GM23248 (cell line): Measurements from ENCODE around the gene BMPR2. TPM values are rescaled to one million over a fixed set of nuclear protein-coding genes. Genes with fewer than 3 reads are reported as not detected.
A peak's percentile ranks its signal among the peaks of the same experiment; 100 is the strongest.
"Not testable (repeated sequence)": the region's sequence is repeated elsewhere in the genome, so short reads cannot be mapped to it uniquely, and the experiment has no call there.

Experiments used
- DNase-seq: peaks from one replicate; pipeline ENCODE4 v3.0.0-alpha.2; 2015
- H2AFZ ChIP-seq: fragments of 200-600 bp; sonication (generic); 2 replicates; pipeline ENCODE4 v1.6.1; 2016; ENCODE audit warnings: antibody characterized with exemption
- H3F3A ChIP-seq: fragments of 200-600 bp; sonication (generic); 2 replicates; pipeline ENCODE4 v1.6.1; 2016; ENCODE audit warnings: mild to moderate bottlenecking, antibody characterized with exemption, mixed run types; ENCODE audit not compliant: insufficient read depth
- H3K27ac ChIP-seq: fragments of 200-600 bp; sonication (generic); 2 replicates; pipeline ENCODE4 v1.5.1; 2016; ENCODE audit warnings: mild to moderate bottlenecking
- H3K27me3 ChIP-seq: fragments of 200-600 bp; sonication (generic); replicated peaks from 2 replicates; pipeline ENCODE4 v1.6.1; 2016; ENCODE audit warnings: mild to moderate bottlenecking; ENCODE audit not compliant: insufficient read depth
- H3K36me3 ChIP-seq: fragments of 200-600 bp; sonication (generic); 2 replicates; pipeline ENCODE4 v1.6.1; 2016; ENCODE audit warnings: low read depth, mild to moderate bottlenecking
- H3K4me1 ChIP-seq: fragments of 200-600 bp; sonication (generic); 2 replicates; pipeline ENCODE4 v1.6.1; 2016; ENCODE audit warnings: mild to moderate bottlenecking; ENCODE audit not compliant: insufficient read depth
- H3K4me2 ChIP-seq: fragments of 200-600 bp; sonication (generic); one replicate; pipeline ENCODE4 v1.6.1; 2016; ENCODE audit warnings: mild to moderate bottlenecking; ENCODE audit not compliant: unreplicated experiment
- H3K4me3 ChIP-seq: fragments of 200-600 bp; sonication (generic); 2 replicates; pipeline ENCODE4 v1.5.1; 2016; ENCODE audit warnings: mild to moderate bottlenecking
- H3K79me2 ChIP-seq: fragments of 200-600 bp; sonication (generic); 2 replicates; pipeline ENCODE4 v1.6.1; 2016; ENCODE audit warnings: mild to moderate bottlenecking; ENCODE audit not compliant: insufficient read depth
- H3K9ac ChIP-seq: fragments of 200-600 bp; sonication (generic); 2 replicates; pipeline ENCODE4 v1.6.1; 2016; ENCODE audit warnings: mild to moderate bottlenecking
- H3K9me2 ChIP-seq: fragments of 200-600 bp; sonication (generic); 2 replicates; pipeline ENCODE4 v1.6.1; 2016; ENCODE audit warnings: mixed run types, mild to moderate bottlenecking, moderate library complexity; ENCODE audit not compliant: insufficient read depth
- H3K9me3 ChIP-seq: fragments of 200-600 bp; sonication (generic); one replicate; pipeline ENCODE4 v1.6.1; 2017; ENCODE audit warnings: low read depth
- H4K20me1 ChIP-seq: fragments of 200-600 bp; sonication (generic); 2 replicates; pipeline ENCODE4 v1.6.0; 2016; ENCODE audit not compliant: insufficient read depth
- EZH2 ChIP-seq: fragments of 200-600 bp; sonication (generic); IDR thresholded peaks from 2 replicates; pipeline ENCODE4 v1.6.1; 2018; ENCODE audit warnings: antibody characterized with exemption, mild to moderate bottlenecking; ENCODE audit not compliant: insufficient read depth, poor library complexity, severe bottlenecking
- EZH2phosphoT487 ChIP-seq: fragments of 200-600 bp; sonication (generic); IDR thresholded peaks from 2 replicates; pipeline ENCODE4 v1.6.1; 2018; ENCODE audit warnings: antibody characterized with exemption, moderate library complexity, mild to moderate bottlenecking, low read depth; ENCODE audit not compliant: insufficient read depth
- WGBS, 2 experiments: methylation state at CpG; one replicate each; pipeline ENCODE4 v1.1.6; 2015 to 2017; ENCODE audit warnings: low lambda C conversion rate in 2 of 2, low coverage in 1 of 2; ENCODE audit errors: missing lambda C conversion rate in 2 of 2; 5-methylcytosine and 5-hydroxymethylcytosine counted together
- in situ Hi-C: fragments of 300-500 bp; cut with MboI; formaldehyde crosslinking; loops from 2 replicates; pipeline ENCODE4 v1.15.0; 2020
- polyA plus RNA-seq: library from polyadenylated mRNA; unstranded; fragments of >200 nt; fragmentation: Nextera tagmentation; extraction: Ambion mirVana; gene quantifications from 2 replicates; pipeline ENCODE4 v1.2.1, GENCODE V29; 2016
- total RNA-seq: library from RNA; depleted of rRNA; stranded (reverse); fragments of >200 nt; shearing (Covaris generic); gene quantifications from 2 replicates; pipeline ENCODE4 v1.2.3, GENCODE V29; 2014

The BMPR2 gene
- total and polyA plus RNA-seq, 2 experiments from 2014 or later, result 17.8 to 31.3 TPM

DNA sequence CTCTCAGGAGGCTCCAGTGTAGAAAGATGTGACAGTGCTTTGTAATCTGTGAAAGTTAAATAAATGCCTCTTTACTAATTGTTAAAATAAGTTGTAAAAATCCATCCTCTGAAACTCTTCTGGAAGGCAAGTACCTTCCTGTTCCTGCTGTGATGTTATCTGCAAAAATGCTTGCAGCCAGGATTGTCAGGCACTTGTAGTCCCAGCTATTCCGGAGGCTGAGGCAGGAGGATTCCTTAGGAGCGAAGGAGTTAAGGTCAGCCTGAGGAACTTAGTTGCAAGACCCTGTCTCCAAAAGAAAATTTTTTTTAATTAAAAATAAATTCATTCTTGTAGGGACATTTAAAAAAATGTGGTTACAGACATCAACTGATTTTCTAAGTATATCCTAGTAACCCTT is 22.7 kb upstream of the BMPR2 start:
- 0 out of 2 replicates have a peak, but pooled peaks cover 6% of the 10 kb centered on the region for H3F3A ChIP-seq
- H3K27me3 ChIP-seq, result no peaks in the 10 kb centered on the region
- TF ChIP-seq EZH2phosphoT487 (no peak), EZH2 (no peak)
- DNase-seq, result no peak
- no peak overlapping the region for H2AFZ ChIP-seq
- 94 to 100% methylated on average over 2 of the region's 2 CpGs for WGBS, 2 experiments
- H3K9me3 ChIP-seq, result no peaks in the 10 kb centered on the region
- no peaks in the 10 kb centered on the region for H3K36me3 ChIP-seq
- no peaks in the 10 kb centered on the region for H3K79me2 ChIP-seq
- no peaks in the 10 kb centered on the region for H3K4me1 ChIP-seq
- no peak overlapping the region for H3K4me2 ChIP-seq
- H3K9ac ChIP-seq, result no peak overlapping the region
- H4K20me1 ChIP-seq, result no peaks in the 10 kb centered on the region
- H3K4me3 ChIP-seq, result no peak overlapping the region
- no peaks in the 10 kb centered on the region for H3K9me2 ChIP-seq
- in situ Hi-C loops, result no loop called here
- no peak overlapping the region for H3K27ac ChIP-seq

DNA sequence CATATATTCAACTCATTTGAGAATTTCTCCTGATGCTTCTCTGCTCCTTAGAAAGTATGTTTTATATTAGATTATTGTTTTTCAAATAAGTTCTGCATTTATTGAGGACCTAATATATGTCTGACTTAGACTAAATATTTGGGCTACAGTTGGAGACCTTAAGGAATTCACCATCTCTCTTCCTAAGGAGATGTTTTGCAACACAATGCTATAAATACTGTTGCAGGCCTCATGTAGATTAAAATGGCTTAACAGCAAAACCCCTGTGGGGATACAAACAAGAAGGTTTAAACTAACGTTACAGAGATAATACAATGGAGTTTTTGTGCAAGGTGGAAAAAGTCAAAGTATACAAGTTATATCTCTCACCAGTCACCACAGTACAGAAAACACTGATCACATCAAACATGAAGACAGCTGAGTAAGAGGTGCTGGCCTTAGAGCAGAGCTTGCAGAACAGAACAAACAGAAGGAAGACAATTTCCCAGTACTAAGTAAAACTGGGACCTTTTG is 20.1 kb upstream of the BMPR2 start:
- Histone ChIP-seq H3K79me2 (no peaks in the 10 kb centered on the region), H3K9ac (no peak overlapping the region), H3K36me3 (no peaks in the 10 kb centered on the region), H3K27ac (no peak overlapping the region), H3F3A (0 out of 2 replicates have a peak, but pooled peaks cover 6% of the 10 kb centered on the region), H4K20me1 (no peaks in the 10 kb centered on the region), H3K27me3 (no peaks in the 10 kb centered on the region), H3K9me3 (no peaks in the 10 kb centered on the region), H3K4me1 (peaks cover 3% of the 10 kb centered on the region; the same call in 1 of the 2 replicates), H2AFZ (no peak overlapping the region), H3K9me2 (no peaks in the 10 kb centered on the region), H3K4me2 (no peak overlapping the region), H3K4me3 (no peak overlapping the region)
- TF ChIP-seq EZH2phosphoT487, result no peak
- TF ChIP-seq EZH2, result no peak
- DNase-seq, result no peak
- 44 to 45% methylated on average over 1 of the region's 1 CpG for WGBS, 2 experiments
- in situ Hi-C loops, result no loop called here

DNA sequence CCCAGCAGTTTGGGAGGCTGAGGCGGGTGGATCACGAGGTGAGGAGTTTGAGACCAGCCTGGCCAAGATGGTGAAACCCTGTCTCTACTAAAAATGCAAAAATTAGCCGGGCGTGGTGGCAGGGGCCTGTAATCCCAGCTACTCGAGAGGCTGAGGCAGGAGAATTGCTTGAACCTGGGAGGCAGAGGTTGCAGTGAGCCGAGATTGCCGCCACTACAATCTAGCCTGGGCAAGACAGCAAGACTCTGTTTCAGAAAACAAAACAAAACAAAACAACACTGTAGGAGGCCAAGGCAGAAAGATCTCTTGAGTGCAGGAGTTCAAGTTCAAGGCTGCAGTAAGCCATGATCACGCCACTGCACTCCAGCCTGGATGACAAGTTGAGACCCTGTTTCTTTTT is 17.2 kb upstream of the BMPR2 start:
- DNase-seq, H3K27me3 ChIP-seq, H3F3A ChIP-seq, H2AFZ ChIP-seq, H3K27ac ChIP-seq, H4K20me1 ChIP-seq, H3K4me2 ChIP-seq, H3K9ac ChIP-seq, H3K4me1 ChIP-seq, H3K36me3 ChIP-seq, H3K9me2 ChIP-seq, in situ Hi-C loops, H3K4me3 ChIP-seq, H3K9me3 ChIP-seq, H3K79me2 ChIP-seq: not testable (repeated sequence)
- 93 to 96% methylated on average over 8 of the region's 8 CpGs for WGBS, 2 experiments

- H3K9me3 ChIP-seq, result no peaks in the 10 kb centered on the region
- 98 to 100% methylated on average over 2 of the region's 2 CpGs for WGBS, 2 experiments
- DNase-seq, result no peak
- H3F3A ChIP-seq, result 0 out of 2 replicates have a peak, but pooled peaks cover 6% of the 10 kb centered on the region
- peaks cover 8% of the 10 kb centered on the region; the same call in 1 of the 2 replicates for H3K4me1 ChIP-seq
- H3K4me2 ChIP-seq, result peak overlapping the region; percentile 67
- 0 out of 2 replicates have a peak overlapping the region, but pooled peaks have one; percentile 12 for H2AFZ ChIP-seq
- no peaks in the 10 kb centered on the region for H4K20me1 ChIP-seq
- no peak for TF ChIP-seq EZH2
- no peak for TF ChIP-seq EZH2phosphoT487
- no peaks in the 10 kb centered on the region for H3K27me3 ChIP-seq
- no peak overlapping the region for H3K9ac ChIP-seq
- H3K79me2 ChIP-seq, result no peaks in the 10 kb centered on the region
- no peak overlapping the region for H3K4me3 ChIP-seq
- no peak overlapping the region for H3K27ac ChIP-seq
- no peaks in the 10 kb centered on the region for H3K9me2 ChIP-seq
- no peaks in the 10 kb centered on the region for H3K36me3 ChIP-seq
- in situ Hi-C loops, result no loop called here
These were observed 15.5 kb upstream of the BMPR2 start for GRCh38 chr2:202360646-202361045.

DNA sequence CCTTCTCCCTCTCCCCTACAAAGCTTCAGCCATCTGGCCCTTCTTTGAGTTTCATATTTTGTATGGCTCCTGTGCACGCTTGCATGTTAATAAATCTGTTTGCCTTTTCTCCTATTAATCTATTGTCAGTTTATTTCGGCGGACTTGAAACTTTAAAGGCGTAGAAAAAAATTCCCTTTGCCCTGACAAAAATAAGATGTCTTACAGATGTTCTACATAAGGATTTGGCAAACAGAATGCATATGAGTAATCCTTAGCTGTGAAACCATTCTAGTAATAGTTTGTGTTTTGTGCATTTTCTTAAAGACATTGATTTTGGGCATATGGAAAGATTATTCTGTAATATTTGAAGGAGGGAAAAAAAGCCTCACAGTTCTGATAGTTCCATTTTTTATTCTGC is 15.0 kb upstream of the BMPR2 start:
- no peak overlapping the region for H3K4me3 ChIP-seq
- H3K27me3 ChIP-seq, result no peaks in the 10 kb centered on the region
- no peak overlapping the region for H3K9ac ChIP-seq
- H3K79me2 ChIP-seq, result no peaks in the 10 kb centered on the region
- H3K9me2 ChIP-seq, result no peaks in the 10 kb centered on the region
- H3K9me3 ChIP-seq, result no peaks in the 10 kb centered on the region
- 0 out of 2 replicates have a peak, but pooled peaks cover 3% of the 10 kb centered on the region for H3F3A ChIP-seq
- peaks cover 8% of the 10 kb centered on the region; the same call in 1 of the 2 replicates for H3K4me1 ChIP-seq
- H4K20me1 ChIP-seq, result no peaks in the 10 kb centered on the region
- in situ Hi-C loops, result no loop called here
- H3K27ac ChIP-seq, result no peak overlapping the region
- H3K36me3 ChIP-seq, result no peaks in the 10 kb centered on the region
- 9 to 11% methylated on average over 4 of the region's 4 CpGs for WGBS, 2 experiments
- peak; percentile 75 for DNase-seq
- 0 out of 2 replicates have a peak overlapping the region, but pooled peaks have one; percentile 12 for H2AFZ ChIP-seq
- TF ChIP-seq EZH2, result no peak
- TF ChIP-seq EZH2phosphoT487, result no peak
- peak overlapping the region; percentile 67 for H3K4me2 ChIP-seq
